ENCODE results near the gene CAPN9.
"Not testable (repeated sequence)": the region's sequence is repeated elsewhere in the genome, so short reads cannot be mapped to it uniquely, and the experiment has no call there.

The CAPN9 gene

GRCh38 chr1:230749150-230749549 lies 2.0 kb downstream of the CAPN9 start:
- DNase-seq (ENCODE audit: low spot score) = peak; percentile 78

GRCh38 chr1:230749635-230750034 lies 2.4 kb downstream of the CAPN9 start:
- no peak for DNase-seq (ENCODE audit: low spot score)

GRCh38 chr1:230750576-230750975 lies 3.4 kb downstream of the CAPN9 start:
- DNase-seq (ENCODE audit: low spot score) = no peak

- DNase-seq (ENCODE audit: low spot score) = no peak
Measured at GRCh38 chr1:230750986-230751625, 3.9 kb downstream of the CAPN9 start.

- no peak for DNase-seq (ENCODE audit: low spot score)
Measured at GRCh38 chr1:230752407-230752806, 5.2 kb downstream of the CAPN9 start.

- DNase-seq (ENCODE audit: low spot score) = no peak
Measured at GRCh38 chr1:230753191-230753585, 6.0 kb downstream of the CAPN9 start.

- DNase-seq (ENCODE audit: low spot score) = peak; percentile 40
Measured at GRCh38 chr1:230753586-230754251, 6.5 kb downstream of the CAPN9 start.

GRCh38 chr1:230754796-230755195 lies 7.6 kb downstream of the CAPN9 start:
- DNase-seq (ENCODE audit: low spot score) = no peak

- DNase-seq (ENCODE audit: low spot score) = no peak
Measured at GRCh38 chr1:230757856-230758708, 10.9 kb downstream of the CAPN9 start.

- no peak for DNase-seq (ENCODE audit: low spot score)
Measured at GRCh38 chr1:230758709-230759368, 11.7 kb downstream of the CAPN9 start.

- DNase-seq (ENCODE audit: low spot score) = no peak
Measured at GRCh38 chr1:230759369-230760065, 12.3 kb downstream of the CAPN9 start.

GRCh38 chr1:230760360-230760827 lies 13.2 kb downstream of the CAPN9 start:
- no peak for DNase-seq (ENCODE audit: low spot score)

- no peak for DNase-seq (ENCODE audit: low spot score)
Measured at GRCh38 chr1:230761443-230762167, 14.4 kb downstream of the CAPN9 start.

GRCh38 chr1:230763927-230764591 lies 16.9 kb downstream of the CAPN9 start:
- DNase-seq (ENCODE audit: low spot score) = no peak

- no peak for DNase-seq (ENCODE audit: low spot score)
Measured at GRCh38 chr1:230766318-230766717, 19.1 kb downstream of the CAPN9 start.

- not testable (repeated sequence) for DNase-seq (ENCODE audit: low spot score)
Measured at GRCh38 chr1:230767859-230768612, 20.8 kb downstream of the CAPN9 start.

GRCh38 chr1:230768903-230769570 lies 21.8 kb downstream of the CAPN9 start:
- DNase-seq (ENCODE audit: low spot score) = no peak

- no peak for DNase-seq (ENCODE audit: low spot score)
Measured at GRCh38 chr1:230770317-230770716, 23.1 kb downstream of the CAPN9 start.

- DNase-seq (ENCODE audit: low spot score) = no peak
Measured at GRCh38 chr1:230771773-230772354, 24.7 kb downstream of the CAPN9 start.
